GM21526 (cell line): ENCODE results near the gene SEC16A.

Experiments
- ATAC-seq: cut with Tn5 transposase; IDR thresholded peaks from one replicate; pipeline ENCODE4 v1.9.1; 2021; ENCODE audit warnings: moderate library complexity; ENCODE audit not compliant: unreplicated experiment, low FRiP score

The SEC16A gene

GRCh38 chr9:136482793-136483588, at the start of gene SEC16A:
Gene SEC16A, minus strand, starts transcription at chr9:136483040. Its CDS starts 5,425 bp downstream, at chr9:136477615.
- ATAC-seq, result peak; percentile 43

GRCh38 chr9:136531904-136532798, 49.3 kb upstream of the SEC16A start:
- no peak for ATAC-seq

- no peak for ATAC-seq
These were observed 48.5 kb upstream of the SEC16A start for GRCh38 chr9:136531186-136531903.

GRCh38 chr9:136530461-136531089, 47.7 kb upstream of the SEC16A start:
- no peak for ATAC-seq

GRCh38 chr9:136529516-136530460, 46.9 kb upstream of the SEC16A start:
- no peak for ATAC-seq

- ATAC-seq, result no peak
These were observed 46.0 kb upstream of the SEC16A start for GRCh38 chr9:136528716-136529341.

- ATAC-seq, result no peak
These were observed 45.2 kb upstream of the SEC16A start for GRCh38 chr9:136527721-136528710.

GRCh38 chr9:136527131-136527530, 44.3 kb upstream of the SEC16A start:
- ATAC-seq, result no peak

- ATAC-seq, result no peak
These were observed 43.8 kb upstream of the SEC16A start for GRCh38 chr9:136526625-136527066.

- ATAC-seq, result no peak
These were observed 43.1 kb upstream of the SEC16A start for GRCh38 chr9:136525841-136526499.

- no peak for ATAC-seq
These were observed 42.4 kb upstream of the SEC16A start for GRCh38 chr9:136525207-136525606.

- no peak for ATAC-seq
These were observed 39.7 kb upstream of the SEC16A start for GRCh38 chr9:136522314-136523237.

GRCh38 chr9:136521537-136521936, 38.7 kb upstream of the SEC16A start:
- ATAC-seq, result no peak

GRCh38 chr9:136520053-136520540, 37.3 kb upstream of the SEC16A start:
- ATAC-seq, result no peak

- no peak for ATAC-seq
These were observed 36.6 kb upstream of the SEC16A start for GRCh38 chr9:136519263-136520052.
